Smooth muscle cell (in vitro differentiated cells): Measurements from ENCODE around the gene ADAMTS17. TPM values are rescaled to one million over a fixed set of nuclear protein-coding genes. Genes with fewer than 3 reads are reported as not detected.

Experiments used
- DNase-seq: peaks from one replicate; lab custom pipeline; 2025; ENCODE audit not compliant: unreplicated experiment; lab: John Stamatoyannopoulos, UW
- H2AFZ ChIP-seq: fragments of 200-600 bp; sonication (generic); 2 replicates; pipeline ENCODE4 v1.6.0; 2016; ENCODE audit warnings: antibody characterized with exemption, low read depth, mild to moderate bottlenecking
- H3F3A ChIP-seq: fragments of 200-600 bp; sonication (generic); 2 replicates; pipeline ENCODE4 v1.6.0; 2017; ENCODE audit warnings: antibody characterized with exemption, low read depth
- H3K27ac ChIP-seq: fragments of 200-600 bp; sonication (generic); 2 replicates; pipeline ENCODE4 v1.5.1; 2016; ENCODE audit warnings: low read depth, mild to moderate bottlenecking
- H3K27me3 ChIP-seq: fragments of 200-600 bp; sonication (generic); 2 replicates; pipeline ENCODE4 v1.6.1; 2016; ENCODE audit warnings: low read depth, mild to moderate bottlenecking
- H3K36me3 ChIP-seq: fragments of 200-600 bp; sonication (generic); 2 replicates; pipeline ENCODE4 v1.5.1; 2016; ENCODE audit warnings: low read depth
- H3K4me1 ChIP-seq: fragments of 200-600 bp; sonication (generic); 2 replicates; pipeline ENCODE4 v1.5.1; 2016; ENCODE audit warnings: low read depth
- H3K4me2 ChIP-seq: fragments of 200-600 bp; sonication (generic); 2 replicates; pipeline ENCODE4 v1.6.0; 2016; ENCODE audit warnings: mild to moderate bottlenecking
- H3K4me3 ChIP-seq: fragments of 200-600 bp; sonication (generic); 2 replicates; pipeline ENCODE4 v1.5.1; 2016; ENCODE audit warnings: mild to moderate bottlenecking
- H3K79me2 ChIP-seq: fragments of 200-600 bp; sonication (generic); 2 replicates; pipeline ENCODE4 v1.6.0; 2016; ENCODE audit warnings: low read depth, mild to moderate bottlenecking
- H3K9ac ChIP-seq: fragments of 200-600 bp; sonication (generic); 2 replicates; pipeline ENCODE4 v1.6.0; 2016; ENCODE audit warnings: low read depth
- H3K9me3 ChIP-seq: fragments of 200-600 bp; sonication (generic); replicated peaks from 2 replicates; pipeline ENCODE4 v1.5.1; 2016; ENCODE audit warnings: low read depth
- H4K20me1 ChIP-seq: fragments of 200-600 bp; sonication (generic); 2 replicates; pipeline ENCODE4 v1.6.0; 2016; ENCODE audit warnings: low read depth
- WGBS: methylation state at CpG from one replicate; pipeline ENCODE4 v1.1.7; 2016; ENCODE audit warnings: low lambda C conversion rate; 5-methylcytosine and 5-hydroxymethylcytosine counted together
- polyA plus RNA-seq: library from polyadenylated mRNA; unstranded; fragments of >200 nt; fragmentation: Nextera tagmentation; extraction: Ambion mirVana; gene quantifications from 2 replicates; pipeline ENCODE4 v1.2.1, GENCODE V29; 2016
- total RNA-seq: library from RNA; depleted of rRNA; stranded (reverse); fragments of >200 nt; gene quantifications from 2 replicates; pipeline ENCODE4 v1.2.3, GENCODE V29; 2014
- TF ChIP-seq, protein P1 (sequence below): fragments of 200-600 bp; sonication (generic); IDR thresholded peaks from 2 replicates; pipeline ENCODE4 v1.5.1; 2017; ENCODE audit warnings: borderline replicate concordance, mild to moderate bottlenecking, antibody characterized with exemption; ENCODE audit not compliant: insufficient read depth, poor library complexity, severe bottlenecking

The ADAMTS17 gene
- total and polyA plus RNA-seq, 2 experiments from 2014 or later = 0.63 to 3.1 TPM

GRCh38 chr15:99996660-99997059 is 345.1 kb downstream of the ADAMTS17 start:
- 18% methylated on average over 3 of the region's 3 CpGs for WGBS

DNA sequence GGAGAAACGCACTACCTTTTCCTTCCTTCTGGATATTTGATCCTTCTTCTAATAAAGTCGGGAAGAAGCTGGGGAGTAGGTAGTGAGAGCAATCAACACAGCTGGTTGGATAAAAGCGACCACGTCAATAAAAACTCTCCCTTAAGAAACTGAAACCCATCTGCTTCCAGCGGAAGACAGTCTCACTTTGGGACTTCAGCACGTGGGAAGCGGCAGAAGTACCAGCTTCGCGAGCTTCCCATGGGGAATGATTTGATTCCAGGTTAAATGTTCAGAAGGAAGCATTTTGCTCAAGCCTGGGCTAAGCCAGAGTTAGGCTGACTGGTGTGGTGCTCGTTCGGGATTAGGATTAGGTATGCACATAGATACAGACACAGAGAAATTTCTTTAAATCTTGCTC is 346.2 kb downstream of the ADAMTS17 start:
- DNase-seq = no peak
- Histone ChIP-seq H4K20me1 (no peaks in the 10 kb centered on the region), H3K4me1 (peaks cover 14% of the 10 kb centered on the region), H3K4me3 (no peak overlapping the region), H3K79me2 (no peaks in the 10 kb centered on the region), H3K27ac (no peak overlapping the region), H3K36me3 (no peaks in the 10 kb centered on the region), H3K9ac (no peak overlapping the region), H3F3A (peaks cover 4% of the 10 kb centered on the region), H2AFZ (no peak overlapping the region), H3K4me2 (no peak overlapping the region), H3K9me3 (no peaks in the 10 kb centered on the region), H3K27me3 (no peaks in the 10 kb centered on the region)
- TF ChIP-seq, protein P1, sequence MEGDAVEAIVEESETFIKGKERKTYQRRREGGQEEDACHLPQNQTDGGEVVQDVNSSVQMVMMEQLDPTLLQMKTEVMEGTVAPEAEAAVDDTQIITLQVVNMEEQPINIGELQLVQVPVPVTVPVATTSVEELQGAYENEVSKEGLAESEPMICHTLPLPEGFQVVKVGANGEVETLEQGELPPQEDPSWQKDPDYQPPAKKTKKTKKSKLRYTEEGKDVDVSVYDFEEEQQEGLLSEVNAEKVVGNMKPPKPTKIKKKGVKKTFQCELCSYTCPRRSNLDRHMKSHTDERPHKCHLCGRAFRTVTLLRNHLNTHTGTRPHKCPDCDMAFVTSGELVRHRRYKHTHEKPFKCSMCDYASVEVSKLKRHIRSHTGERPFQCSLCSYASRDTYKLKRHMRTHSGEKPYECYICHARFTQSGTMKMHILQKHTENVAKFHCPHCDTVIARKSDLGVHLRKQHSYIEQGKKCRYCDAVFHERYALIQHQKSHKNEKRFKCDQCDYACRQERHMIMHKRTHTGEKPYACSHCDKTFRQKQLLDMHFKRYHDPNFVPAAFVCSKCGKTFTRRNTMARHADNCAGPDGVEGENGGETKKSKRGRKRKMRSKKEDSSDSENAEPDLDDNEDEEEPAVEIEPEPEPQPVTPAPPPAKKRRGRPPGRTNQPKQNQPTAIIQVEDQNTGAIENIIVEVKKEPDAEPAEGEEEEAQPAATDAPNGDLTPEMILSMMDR = no peak
- 71% methylated on average over 11 of the region's 11 CpGs for WGBS

More at GRCh38 chr15:99996660-99997059, 345.1 kb downstream of the ADAMTS17 start:
- no peak overlapping the region for H3K4me3 ChIP-seq
- H3K9me3 ChIP-seq = no peaks in the 10 kb centered on the region
- H3K36me3 ChIP-seq = no peaks in the 10 kb centered on the region
- H3K4me2 ChIP-seq = peak overlapping the region; percentile 40
- peak overlapping the region; percentile 38 for H3K9ac ChIP-seq
- H3K27me3 ChIP-seq = no peaks in the 10 kb centered on the region
- H4K20me1 ChIP-seq = no peaks in the 10 kb centered on the region
- H3F3A ChIP-seq = peaks cover 4% of the 10 kb centered on the region
- H3K79me2 ChIP-seq = no peaks in the 10 kb centered on the region
- peak overlapping the region; percentile 64 for H3K27ac ChIP-seq
- TF ChIP-seq, protein P1 = no peak
- no peak for DNase-seq
- H3K4me1 ChIP-seq = peaks cover 14% of the 10 kb centered on the region
- H2AFZ ChIP-seq = no peak overlapping the region

DNA sequence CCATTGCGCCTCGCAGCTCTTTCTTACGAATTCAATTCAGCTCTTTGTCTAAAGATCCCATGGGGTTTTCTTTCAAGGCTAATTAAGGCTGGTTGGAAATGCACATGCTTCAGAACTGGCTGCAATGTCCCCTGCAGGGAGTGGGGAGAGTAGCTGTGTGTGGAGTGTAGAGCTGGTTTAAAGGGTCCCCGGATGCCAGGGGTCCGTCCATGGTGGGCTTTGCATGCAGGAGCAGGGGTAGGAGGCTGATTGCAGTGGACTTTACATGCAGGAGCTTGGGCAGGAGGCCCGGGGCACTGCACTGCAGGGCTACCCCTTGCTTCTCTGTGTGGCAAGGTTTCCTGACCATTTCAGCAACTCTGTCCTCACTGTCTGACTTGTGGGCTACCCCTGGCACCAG is 346.9 kb downstream of the ADAMTS17 start:
- Histone ChIP-seq H3K79me2 (no peaks in the 10 kb centered on the region), H3K4me2 (no peak overlapping the region), H3K36me3 (no peaks in the 10 kb centered on the region), H3K9me3 (no peaks in the 10 kb centered on the region), H4K20me1 (no peaks in the 10 kb centered on the region), H2AFZ (no peak overlapping the region), H3K9ac (no peak overlapping the region), H3F3A (peaks cover 4% of the 10 kb centered on the region), H3K4me3 (no peak overlapping the region), H3K27me3 (no peaks in the 10 kb centered on the region), H3K27ac (no peak overlapping the region), H3K4me1 (peaks cover 14% of the 10 kb centered on the region)
- 81% methylated on average over 6 of the region's 6 CpGs for WGBS
- no peak for DNase-seq
- TF ChIP-seq, protein P1 = no peak

DNA sequence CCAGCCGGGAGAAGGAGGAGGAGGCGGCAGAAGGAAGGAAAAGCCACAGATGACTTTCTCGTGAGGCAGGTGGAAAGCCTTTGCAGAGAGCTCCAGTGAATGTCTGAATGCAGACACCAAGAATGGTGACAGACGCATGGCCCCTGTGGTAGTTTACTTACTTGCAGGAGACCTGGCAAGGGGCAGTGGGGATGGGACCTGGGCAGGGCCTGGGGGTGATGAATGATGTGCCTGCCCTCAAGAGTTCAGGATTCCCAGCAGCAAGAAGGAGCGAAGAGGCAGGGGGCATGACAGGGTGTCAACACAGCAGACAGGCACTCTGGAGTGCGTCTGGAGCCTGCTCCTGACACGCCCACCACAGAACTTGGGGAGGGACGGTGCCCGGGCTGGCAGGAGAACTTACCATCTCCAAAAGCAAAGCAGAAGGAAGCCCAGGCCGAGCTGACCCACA is 348.1 kb downstream of the ADAMTS17 start:
- Histone ChIP-seq H3K4me3 (no peak overlapping the region), H3K4me1 (peaks cover 14% of the 10 kb centered on the region), H3K36me3 (no peaks in the 10 kb centered on the region), H3K4me2 (no peak overlapping the region), H3K9ac (no peak overlapping the region), H3F3A (peaks cover 4% of the 10 kb centered on the region), H3K27ac (no peak overlapping the region), H3K9me3 (no peaks in the 10 kb centered on the region), H3K27me3 (no peaks in the 10 kb centered on the region), H2AFZ (no peak overlapping the region), H4K20me1 (no peaks in the 10 kb centered on the region), H3K79me2 (no peaks in the 10 kb centered on the region)
- DNase-seq = no peak
- TF ChIP-seq, protein P1 = no peak
- WGBS = 85% methylated on average over 9 of the region's 10 CpGs
